Spleen (tissue), 11 donors: Measurements from ENCODE around the gene CCDC88C. TPM values are rescaled to one million over a fixed set of nuclear protein-coding genes. Genes with fewer than 3 reads are reported as not detected.
A peak's percentile ranks its signal among the peaks of the same experiment; 100 is the strongest.

Source experiments
- DNase-seq: peaks from one replicate; pipeline ENCODE4 v3.0.0-alpha.2; 2020
- H3K27ac ChIP-seq, 8 donors: fragments of 200-600 bp; sonication (generic) in 7 of 8; 1 replicate in 4 of 8; 2 replicates in 4 of 8; pipeline versions ENCODE4 v1.5.0 to v1.8.0; 2016 to 2021; ENCODE audit warnings: inconsistent platforms in 4 of 8, mild to moderate bottlenecking in 4 of 8, moderate library complexity in 1 of 8
- H3K27me3 ChIP-seq, 7 donors: fragments of 200-600 bp; sonication (generic) in 6 of 7; replicated peaks in 1 of 7; 1 replicate in 4 of 7; 2 replicates in 3 of 7; pipeline versions ENCODE4 v1.5.0 to v1.8.0; 2016 to 2021; ENCODE audit warnings: inconsistent platforms in 3 of 7, mild to moderate bottlenecking in 1 of 7
- H3K36me3 ChIP-seq, 6 donors: fragments of 200-600 bp; sonication (generic) in 5 of 6; 1 replicate in 4 of 6; 2 replicates in 2 of 6; pipeline versions ENCODE4 v1.5.0 to v1.8.0; 2016 to 2021; ENCODE audit warnings: inconsistent platforms in 2 of 6
- H3K4me1 ChIP-seq, 6 donors: fragments of 200-600 bp; sonication (generic) in 5 of 6; 1 replicate in 3 of 6; 2 replicates in 3 of 6; pipeline versions ENCODE4 v1.5.0 to v1.8.0; 2016 to 2021; ENCODE audit warnings: inconsistent platforms in 3 of 6
- H3K4me3 ChIP-seq, 8 donors: fragments of 200-600 bp; sonication (generic) in 7 of 8; 1 replicate in 4 of 8; 2 replicates in 4 of 8; pipeline versions ENCODE4 v1.5.0 to v1.8.0; 2016 to 2021; ENCODE audit warnings: inconsistent platforms in 4 of 8, mild to moderate bottlenecking in 4 of 8, moderate library complexity in 2 of 8
- H3K9me3 ChIP-seq, 8 donors: fragments of 200-600 bp; sonication (generic) in 7 of 8; 1 replicate in 4 of 8; 2 replicates in 4 of 8; pipeline versions ENCODE4 v1.5.0 to v1.8.0; 2016 to 2021; ENCODE audit warnings: inconsistent platforms in 4 of 8
- CTCF ChIP-seq, 11 experiments: fragments of 200-600 bp in 7 of 11; fragments of 450-650 bp in 4 of 11; sonication (generic) in 4 of 11; IDR thresholded peaks in 8 of 11; conservative IDR thresholded peaks in 3 of 11; 1 replicate in 7 of 11; 2 replicates in 4 of 11; pipeline versions ENCODE4 v1.4.0 to v1.8.0; 2016 to 2021; ENCODE audit warnings: antibody characterized with exemption in 11 of 11, inconsistent platforms in 4 of 11, mild to moderate bottlenecking in 1 of 11
- POLR2A ChIP-seq, 3 donors: fragments of 450-650 bp; IDR thresholded peaks; one replicate each; pipeline ENCODE4 v1.5.1; 2017; ENCODE audit warnings: antibody characterized with exemption in 3 of 3, mild to moderate bottlenecking in 1 of 3
- POLR2AphosphoS5 ChIP-seq, 3 donors: sonication (generic); formaldehyde crosslinking; IDR thresholded peaks; one replicate each; pipeline ENCODE4 v1.5.1; 2017; ENCODE audit warnings: antibody characterized with exemption in 3 of 3
- WGBS, 5 donors: extraction: QIAGEN DNeasy Blood & Tissue Kit in 3 of 5; methylation state at CpG; one replicate each; pipeline versions ENCODE4 v1.1.5 to v1.1.7; 2013 to 2018; 5-methylcytosine and 5-hydroxymethylcytosine counted together
- intact Hi-C: fragments of 100-400 bp; cut with DNase I; formaldehyde crosslinking; loops from one replicate; pipeline ENCODE4 v1.15.0; 2023; ENCODE audit warnings: low total_unique reads
- polyA plus RNA-seq, 3 donors: library from polyadenylated mRNA; stranded (reverse); fragments of 200-250 nt; gene quantifications; one replicate each; pipeline ENCODE4 v1.2.1, GENCODE V29; 2013
- total RNA-seq, 7 donors: library from RNA; depleted of rRNA in 3 of 7; stranded (reverse); fragments of >200 nt in 3 of 7; fragmentation: NEBNext Ultra II Directional in 4 of 7; extraction: Animal tissue kit (Norgen Biotek cat#: 25700) in 4 of 7; gene quantifications; one replicate each; pipeline versions ENCODE4 v1.1.0 to v1.2.1, GENCODE V29; 2016 to 2021
- donor health status: healthy with polysubstance abuse.
- donor health status: DM: no; HTN: no; CAD: no; lungs with moderate emphysema.
- donor health status: DM: no; HTN: no; CAD: no.
- donor health status: Bipolar disorder and iron deficiency.
- donor health status: healthy.
- donor health status: DM: no; HTN: no; CAD: no.
- donor health status: DM: yes; HTN: yes; CAD: no.

The CCDC88C gene
- total and polyA plus RNA-seq, 10 donors = 23.2 to 136 (median 101) TPM

GRCh38 chr14:91343051-91343450 is 74.6 kb downstream of the CCDC88C start:
- Histone ChIP-seq H3K27ac (no peak overlapping the region), H3K4me1 (peaks cover 0 to 41% (median 18%) of the 10 kb centered on the region in 6 donors), H3K9me3 (peaks cover 0 to 3% (median 0%) of the 10 kb centered on the region in 8 donors), H3K4me3 (no peak overlapping the region), H3K36me3 (peaks cover 2 to 55% (median 47%) of the 10 kb centered on the region in 6 donors), H3K27me3 (no peaks in the 10 kb centered on the region)
- 93 to 98% (median 95%) methylated on average over 11 of the region's 11 CpGs for WGBS, 5 donors
- no peak for TF ChIP-seq POLR2A (IDR thresholded peaks at IDR 0.05)
- TF ChIP-seq CTCF (IDR thresholded peaks at IDR 0.05 in 8 of 11, conservative IDR thresholded peaks at IDR 0.05 in 3 of 11) = no peak
- TF ChIP-seq POLR2AphosphoS5 (IDR thresholded peaks at IDR 0.05) = no peak
- intact Hi-C loops = no loop called here
- no peak for DNase-seq

GRCh38 chr14:91342206-91342760 is 75.3 kb downstream of the CCDC88C start:
- Histone ChIP-seq H3K4me3 (no peak overlapping the region), H3K27me3 (no peaks in the 10 kb centered on the region), H3K4me1 (peaks cover 0 to 38% (median 16%) of the 10 kb centered on the region in 6 donors), H3K36me3 (peaks cover 5 to 63% (median 55%) of the 10 kb centered on the region in 6 donors), H3K27ac (no peak overlapping the region), H3K9me3 (no peaks in the 10 kb centered on the region)
- TF ChIP-seq CTCF (IDR thresholded peaks at IDR 0.05 in 8 of 11, conservative IDR thresholded peaks at IDR 0.05 in 3 of 11) (no peak), POLR2A (IDR thresholded peaks at IDR 0.05) (no peak), POLR2AphosphoS5 (IDR thresholded peaks at IDR 0.05) (no peak)
- DNase-seq = no peak
- 73 to 87% (median 81%) methylated on average over 12 of the region's 12 CpGs for whole genome bisulfite sequencing, 5 donors
- intact Hi-C loops = no loop called here

DNA sequence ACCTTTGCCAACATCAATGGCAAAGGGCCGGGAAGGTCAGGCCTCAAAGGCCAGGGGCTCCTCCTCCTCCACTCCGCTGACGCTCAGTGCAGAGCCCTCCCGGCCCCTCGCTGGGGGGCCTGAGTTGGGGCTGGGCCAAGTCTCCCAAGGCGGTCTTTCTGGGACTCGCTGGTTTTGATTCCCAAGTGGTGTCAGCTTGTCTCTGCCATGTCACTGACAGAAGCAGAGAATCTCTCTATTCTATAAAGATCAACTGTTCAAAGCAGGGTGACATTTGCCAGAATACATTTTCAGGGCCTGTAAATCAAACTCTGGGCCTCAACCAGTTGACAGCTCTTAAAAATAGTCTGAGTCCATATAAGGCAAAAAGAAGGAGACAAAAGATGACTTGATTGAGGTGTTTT is 75.9 kb downstream of the CCDC88C start:
- Histone ChIP-seq H3K9me3 (no peaks in the 10 kb centered on the region), H3K27ac (no peak overlapping the region), H3K4me3 (no peak overlapping the region), H3K36me3 (peaks cover 5 to 68% (median 60%) of the 10 kb centered on the region in 6 donors), H3K4me1 (peaks cover 0 to 33% (median 13%) of the 10 kb centered on the region in 6 donors), H3K27me3 (no peaks in the 10 kb centered on the region)
- intact Hi-C loops = no loop called here
- DNase-seq = peak; percentile 56
- no peak for TF ChIP-seq CTCF (IDR thresholded peaks at IDR 0.05 in 8 of 11, conservative IDR thresholded peaks at IDR 0.05 in 3 of 11)
- peak in 1 of 3 donors; percentile 30 for TF ChIP-seq POLR2AphosphoS5 (IDR thresholded peaks at IDR 0.05)
- 88 to 97% (median 92%) methylated on average over 6 to 7 of the region's 7 CpGs for WGBS, 5 donors

GRCh38 chr14:91341334-91341733 is 76.3 kb downstream of the CCDC88C start:
- Histone ChIP-seq H3K27ac (no peak overlapping the region), H3K27me3 (no peaks in the 10 kb centered on the region), H3K36me3 (peaks cover 5 to 72% (median 64%) of the 10 kb centered on the region in 6 donors), H3K4me3 (no peak overlapping the region), H3K9me3 (no peaks in the 10 kb centered on the region), H3K4me1 (peaks cover 0 to 29% (median 9%) of the 10 kb centered on the region in 6 donors)
- WGBS, 5 donors = 80 to 97% (median 95%) methylated on average over 2 of the region's 2 CpGs; no CpG with 5 or more reads in 1 of the 5 donors
- TF ChIP-seq POLR2AphosphoS5 (IDR thresholded peaks at IDR 0.05) (no peak), CTCF (IDR thresholded peaks at IDR 0.05 in 8 of 11, conservative IDR thresholded peaks at IDR 0.05 in 3 of 11) (no peak), POLR2A (IDR thresholded peaks at IDR 0.05) (no peak)
- DNase-seq = no peak
- intact Hi-C loops = no loop called here
